OCI-LY7 (cell line): ENCODE measurements around the gene LHX4.

Experiments used
- CTCF ChIP-seq: fragments of 200-600 bp; sonication (generic); conservative IDR thresholded peaks from 2 replicates; pipeline ENCODE4 v1.5.1; 2014; ENCODE audit warnings: mild to moderate bottlenecking, antibody characterized with exemption, low read length, moderate library complexity, mixed read lengths
- EZH2phosphoT487 ChIP-seq: fragments of 200-600 bp; sonication (generic); IDR thresholded peaks from 2 replicates; pipeline ENCODE4 v1.6.1; 2018; ENCODE audit warnings: low read depth, borderline replicate concordance, mild to moderate bottlenecking, mixed run types, antibody characterized with exemption, low read length, moderate library complexity, mixed read lengths

GRCh38 chr1:180219776-180220175, 10.3 kb upstream of the LHX4 start:
- no peak for TF ChIP-seq CTCF
- no peak for TF ChIP-seq EZH2phosphoT487
